Measurements from ENCODE around the gene PADI3. TPM values are rescaled to one million over a fixed set of nuclear protein-coding genes. Genes with fewer than 3 reads are reported as not detected.

PADI3 gene
- total and polyA plus RNA-seq, 2 of the 8 experiments (the other 6 are each of a cell fraction or from before 2014, with no cell fraction given) = 0.37 to 0.94 TPM

DNA sequence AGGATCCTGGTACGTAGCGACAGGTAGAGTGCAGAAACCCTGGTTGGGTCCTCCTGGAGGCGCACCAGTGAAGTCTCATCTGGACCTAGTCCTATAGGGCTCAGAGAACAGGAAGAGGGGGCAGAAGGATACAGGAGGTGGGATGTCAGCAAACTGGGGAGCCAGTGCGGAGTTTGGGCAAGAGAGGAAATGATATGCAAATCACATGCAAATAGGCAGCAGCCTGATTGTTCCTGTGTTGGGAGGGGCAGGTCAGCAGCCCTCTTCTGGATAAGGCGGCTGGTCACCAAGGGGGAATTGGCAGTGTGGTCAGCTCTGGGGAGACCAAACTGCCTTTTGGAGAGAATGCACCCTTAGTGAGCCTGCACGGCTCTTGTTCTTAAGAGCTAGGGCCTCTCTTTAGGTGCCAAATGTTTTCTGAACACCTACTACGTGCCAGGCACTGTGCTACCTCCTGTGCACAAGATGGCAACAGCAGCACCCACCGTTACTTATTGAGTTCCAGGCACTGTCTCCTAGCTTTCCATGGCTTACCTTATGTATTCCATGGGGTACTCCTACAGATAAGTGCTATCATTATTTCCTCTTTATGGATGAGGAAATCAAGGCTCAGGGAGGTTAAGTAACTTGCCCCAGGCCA, 18.1 kb upstream of the PADI3 start:
- DNase-seq (ENCODE audit: low read depth in 1 of 2, low spot score in 2 of 2) (no peak), FAIRE-seq (no peak)
- Histone ChIP-seq H3K4me1 (replicated peaks in 1 of 4; ENCODE audit: control insufficient read depth in 3 of 4, insufficient read depth in 4 of 4, low read length in 3 of 4) (no peaks in the 10 kb centered on the region), H3K27ac (ENCODE audit: low read depth, low read length) (no peak overlapping the region), H3K9me3 (ENCODE audit: insufficient read depth in 2 of 2, low read depth in 1 of 2, low read length in 1 of 2) (no peaks in the 10 kb centered on the region), H2BK15ac (ENCODE audit: low read length) (no peak overlapping the region), H3K27me3 (replicated peaks in 1 of 4; ENCODE audit: control insufficient read depth in 3 of 4, extremely low read depth in 1 of 4, insufficient read depth in 3 of 4, low read length in 3 of 4) (no peaks in the 10 kb centered on the region; a peak in 1 of 7 replicates), H4K8ac (ENCODE audit: extremely low read depth, insufficient read depth, low read length) (no peak overlapping the region), H3K14ac (ENCODE audit: insufficient read length) (no peak overlapping the region), H4K20me1 (replicated peaks in 1 of 2; ENCODE audit: control insufficient read depth in 1 of 2, insufficient read depth in 2 of 2, low read length in 2 of 2) (no peaks in the 10 kb centered on the region), H3K23me2 (ENCODE audit: low read depth, low read length) (no peaks in the 10 kb centered on the region), H2BK120ac (replicated peaks; ENCODE audit: low read depth, low read length) (no peak overlapping the region), H3K4me3 (ENCODE audit: extremely low read depth in 1 of 4, insufficient read depth in 2 of 4, low read depth in 3 of 4, low read length in 4 of 4) (no peak overlapping the region), H3K4ac (replicated peaks; ENCODE audit: insufficient read length, low read depth, low read length) (no peak overlapping the region), H2BK20ac (ENCODE audit: low read length) (no peak overlapping the region), H2BK5ac (ENCODE audit: low read depth, low read length) (no peak overlapping the region), H3K36me3 (ENCODE audit: control insufficient read depth in 2 of 4, insufficient read depth in 4 of 4, low read length in 3 of 4) (no peaks in the 10 kb centered on the region), H2BK12ac (ENCODE audit: low read depth, low read length) (peak overlapping the region; percentile 75; the same call in 1 of the 2 replicates), H3K79me2 (ENCODE audit: control insufficient read depth in 1 of 2, insufficient read depth in 2 of 2, low read length in 2 of 2) (no peaks in the 10 kb centered on the region), H4K91ac (replicated peaks; ENCODE audit: insufficient read length, low read length) (no peak overlapping the region), H3K23ac (ENCODE audit: insufficient read length) (no peak overlapping the region), H2AK5ac (ENCODE audit: low read depth, low read length) (no peak overlapping the region; the same call in 1 of the 2 replicates), H4K5ac (ENCODE audit: insufficient read length, low read depth, low read length) (no peak overlapping the region), H3K79me1 (ENCODE audit: low read depth, low read length) (no peaks in the 10 kb centered on the region), H3K18ac (ENCODE audit: extremely low read depth, low read length) (no peak overlapping the region), H3K56ac (replicated peaks; ENCODE audit: insufficient read length, low read depth, low read length) (no peak overlapping the region), H2AFZ (ENCODE audit: low read length) (no peak overlapping the region), H3K9ac (replicated peaks in 1 of 4; ENCODE audit: extremely low read depth in 1 of 4, low read depth in 3 of 4, low read length in 3 of 4) (no peak overlapping the region), H3K4me2 (ENCODE audit: insufficient read depth in 1 of 2, low read depth in 2 of 2, low read length in 2 of 2) (no peak overlapping the region)
- WGBS, 2 experiments (ENCODE audit: extremely low coverage in 1 of 2, insufficient coverage in 1 of 2, insufficient read length in 1 of 2, insufficient replicate concordance in 2 of 2, low coverage in 1 of 2, low lambda C conversion rate in 2 of 2, missing lambda C conversion rate in 1 of 2) = 62% methylated on average over 8 of the region's 8 CpGs; no CpG with 5 or more reads in 1 of the 2 experiments
- ChIA-PET POLR2A (ENCODE audit: partially characterized antibody) (no interaction called here), CTCF (ENCODE audit: partially characterized antibody) (interaction anchor here (2.4 to 11.9 kb wide), 2 partner anchors 43 to 104 kb away, joined by 8 to 339 read pairs; partner anchors contain the start of gene PADI2)
- TF ChIP-seq MAFK (IDR thresholded peaks at IDR 0.05; ENCODE audit: low read depth, low read length) (no peak), KDM1A (IDR thresholded peaks at IDR 0.05; ENCODE audit: borderline replicate concordance, low read length) (peak; percentile 56; the same call in 1 of the 2 replicates), TEAD4 (IDR thresholded peaks at IDR 0.05; ENCODE audit: low read depth, low read length) (no peak)

All from H1 (cell line).